ENCODE data around the gene RAB20. TPM values are rescaled to one million over a fixed set of nuclear protein-coding genes. Genes with fewer than 3 reads are reported as not detected.

The RAB20 gene
- total and polyA plus RNA-seq, 9 of the 15 experiments (the other 6 are each of a cell fraction or from before 2014, with no cell fraction given) = 0.62 to 9.2 (median 5.4) TPM

GRCh38 chr13:110509971-110510786 lies 51.3 kb downstream of the RAB20 start (continued):
- TF ChIP-seq MAFG (tag; conservative IDR thresholded peaks at IDR 0.05) (no peak), ZC3H8 (IDR thresholded peaks at IDR 0.05) (no peak), KLF1 (tag; IDR thresholded peaks at IDR 0.05) (no peak), NRF1 (conservative IDR thresholded peaks at IDR 0.05 in 1 of 2, IDR thresholded peaks at IDR 0.05 in 1 of 2) (no peak), ZNF274 (IDR thresholded peaks at IDR 0.05; ENCODE audit: borderline replicate concordance, low read depth, low read length) (no peak), MNT (conservative IDR thresholded peaks at IDR 0.05) (peak; percentile 49 to 62; a peak in 2 of 4 replicates), SIN3A (IDR thresholded peaks at IDR 0.05; ENCODE audit: borderline replicate concordance in 2 of 2, control insufficient read depth in 1 of 2, low read depth in 2 of 2, low read length in 2 of 2) (peak in 1 of 2 experiments; percentile 20; a peak in 1 of 4 replicates), ERF (CRISPR knock-in tag; IDR thresholded peaks at IDR 0.05) (no peak)
- TF ChIP-seq, protein P1, sequence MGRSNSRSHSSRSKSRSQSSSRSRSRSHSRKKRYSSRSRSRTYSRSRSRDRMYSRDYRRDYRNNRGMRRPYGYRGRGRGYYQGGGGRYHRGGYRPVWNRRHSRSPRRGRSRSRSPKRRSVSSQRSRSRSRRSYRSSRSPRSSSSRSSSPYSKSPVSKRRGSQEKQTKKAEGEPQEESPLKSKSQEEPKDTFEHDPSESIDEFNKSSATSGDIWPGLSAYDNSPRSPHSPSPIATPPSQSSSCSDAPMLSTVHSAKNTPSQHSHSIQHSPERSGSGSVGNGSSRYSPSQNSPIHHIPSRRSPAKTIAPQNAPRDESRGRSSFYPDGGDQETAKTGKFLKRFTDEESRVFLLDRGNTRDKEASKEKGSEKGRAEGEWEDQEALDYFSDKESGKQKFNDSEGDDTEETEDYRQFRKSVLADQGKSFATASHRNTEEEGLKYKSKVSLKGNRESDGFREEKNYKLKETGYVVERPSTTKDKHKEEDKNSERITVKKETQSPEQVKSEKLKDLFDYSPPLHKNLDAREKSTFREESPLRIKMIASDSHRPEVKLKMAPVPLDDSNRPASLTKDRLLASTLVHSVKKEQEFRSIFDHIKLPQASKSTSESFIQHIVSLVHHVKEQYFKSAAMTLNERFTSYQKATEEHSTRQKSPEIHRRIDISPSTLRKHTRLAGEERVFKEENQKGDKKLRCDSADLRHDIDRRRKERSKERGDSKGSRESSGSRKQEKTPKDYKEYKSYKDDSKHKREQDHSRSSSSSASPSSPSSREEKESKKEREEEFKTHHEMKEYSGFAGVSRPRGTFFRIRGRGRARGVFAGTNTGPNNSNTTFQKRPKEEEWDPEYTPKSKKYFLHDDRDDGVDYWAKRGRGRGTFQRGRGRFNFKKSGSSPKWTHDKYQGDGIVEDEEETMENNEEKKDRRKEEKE (IDR thresholded peaks at IDR 0.05; ENCODE audit: borderline replicate concordance in 1 of 2, control insufficient read depth in 1 of 2, low read depth in 2 of 2, low read length in 1 of 2) = no peak
